HG03139 (cell line): ENCODE data around the gene ERGIC3.

Experiments
- ATAC-seq: cut with Tn5 transposase; IDR thresholded peaks from one replicate; pipeline ENCODE4 v1.9.1; 2021; ENCODE audit not compliant: unreplicated experiment

The ERGIC3 gene

DNA sequence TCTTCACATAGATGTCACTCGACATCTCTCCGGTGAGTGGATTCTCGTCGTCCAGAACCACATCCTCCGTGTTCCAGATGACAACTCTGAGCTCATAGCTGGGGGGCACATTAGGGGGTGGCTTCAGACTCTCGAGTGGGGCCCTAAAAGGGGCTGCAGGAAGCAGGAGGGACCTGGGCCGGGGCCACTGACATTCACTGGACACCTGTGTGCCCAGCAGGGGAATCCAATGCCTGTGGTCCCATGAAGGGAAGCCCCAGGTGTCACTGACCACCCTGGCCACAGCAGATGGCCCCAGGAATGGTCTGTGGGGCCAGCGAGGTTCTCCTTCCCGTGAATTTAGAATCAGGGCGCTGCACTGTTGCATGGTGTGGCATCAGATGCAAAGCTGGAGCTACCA lies 18.7 kb downstream of the ERGIC3 start:
- no peak for ATAC-seq

DNA sequence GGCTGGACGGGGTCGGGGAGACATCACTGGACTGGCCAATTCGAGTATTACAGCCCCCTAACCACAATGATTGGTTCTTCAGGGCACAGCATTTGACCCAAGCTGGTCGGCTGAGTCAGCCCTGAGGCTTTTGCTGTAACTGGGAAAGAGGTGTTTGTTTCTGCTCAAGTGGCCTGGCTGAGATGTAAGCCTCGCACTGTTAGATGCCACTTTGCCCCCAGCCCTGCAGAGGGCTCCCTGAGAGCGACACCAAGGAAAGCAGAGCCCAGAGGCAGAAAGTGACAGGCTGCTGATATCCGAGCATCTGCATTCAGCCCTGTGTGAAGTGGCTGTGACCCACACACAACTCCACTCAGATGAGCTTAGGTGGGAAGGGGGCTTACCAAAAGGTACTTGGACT lies 19.4 kb downstream of the ERGIC3 start:
- ATAC-seq, result no peak

DNA sequence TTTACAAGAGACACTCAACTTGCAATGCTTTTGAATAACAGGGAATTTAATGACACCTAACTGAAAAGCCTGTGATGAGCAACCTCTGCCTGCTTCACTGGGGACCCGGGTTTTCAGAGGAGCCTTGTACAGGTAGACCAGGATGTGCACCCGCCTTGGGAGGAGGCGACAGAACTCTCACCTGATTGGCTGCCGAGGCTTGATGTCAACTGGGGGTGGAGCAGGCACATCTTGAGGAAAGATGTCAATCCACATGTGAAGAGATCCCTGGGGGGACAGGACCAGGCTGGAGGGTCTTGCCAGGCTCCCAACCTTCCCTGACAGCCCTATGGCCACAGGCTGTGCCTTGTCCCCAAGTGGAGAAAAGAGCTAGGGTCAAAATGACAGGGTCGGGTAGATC lies 19.8 kb downstream of the ERGIC3 start:
- ATAC-seq, result no peak

DNA sequence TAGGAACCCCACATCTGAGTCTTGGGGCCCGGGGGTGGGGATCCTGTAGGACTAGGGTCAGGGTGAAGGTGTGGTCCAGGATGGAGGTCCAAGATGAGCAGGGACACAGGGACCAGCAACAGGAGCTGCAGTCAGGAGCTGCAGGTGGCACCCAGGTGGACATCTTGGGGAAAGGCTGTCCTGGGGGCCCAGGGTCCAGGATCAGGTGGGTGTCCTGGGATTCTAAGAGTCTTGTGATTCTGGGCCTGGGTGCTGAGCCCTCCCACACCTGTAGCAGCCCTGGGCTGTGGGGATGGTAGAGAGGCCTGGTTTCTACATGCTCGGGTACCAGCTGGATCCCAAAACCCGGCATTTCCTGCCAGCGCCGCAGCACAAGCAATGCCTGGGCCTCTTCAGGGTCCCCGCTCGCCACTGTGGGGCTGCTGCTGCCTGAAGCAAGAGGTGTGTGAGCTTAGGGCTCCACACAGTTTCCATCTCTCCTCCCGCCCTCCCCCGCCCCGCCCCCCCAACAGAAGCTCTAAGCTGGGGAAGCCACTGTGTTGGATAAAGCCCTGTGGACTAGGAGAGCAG lies 20.7 kb downstream of the ERGIC3 start:
- ATAC-seq, result no peak

DNA sequence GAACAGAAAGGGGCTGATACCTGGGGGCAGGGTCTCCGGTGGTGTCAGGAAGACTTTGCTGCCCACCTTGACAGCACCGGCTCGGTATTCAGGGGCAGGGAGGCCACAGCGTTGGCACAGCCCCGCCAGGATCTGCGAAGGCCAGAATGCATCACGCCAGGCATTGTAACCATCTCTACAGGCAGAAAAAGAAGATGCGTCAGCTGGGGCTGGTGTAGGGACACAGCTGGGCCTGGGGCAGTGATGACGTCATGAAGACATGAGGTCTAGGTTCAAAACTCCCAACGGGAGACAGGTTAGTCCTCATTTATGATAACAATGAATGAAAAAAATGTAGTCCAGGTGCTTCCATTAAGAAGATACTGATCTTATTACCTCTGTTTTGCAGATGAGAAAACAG lies 22.0 kb downstream of the ERGIC3 start:
- no peak for ATAC-seq

DNA sequence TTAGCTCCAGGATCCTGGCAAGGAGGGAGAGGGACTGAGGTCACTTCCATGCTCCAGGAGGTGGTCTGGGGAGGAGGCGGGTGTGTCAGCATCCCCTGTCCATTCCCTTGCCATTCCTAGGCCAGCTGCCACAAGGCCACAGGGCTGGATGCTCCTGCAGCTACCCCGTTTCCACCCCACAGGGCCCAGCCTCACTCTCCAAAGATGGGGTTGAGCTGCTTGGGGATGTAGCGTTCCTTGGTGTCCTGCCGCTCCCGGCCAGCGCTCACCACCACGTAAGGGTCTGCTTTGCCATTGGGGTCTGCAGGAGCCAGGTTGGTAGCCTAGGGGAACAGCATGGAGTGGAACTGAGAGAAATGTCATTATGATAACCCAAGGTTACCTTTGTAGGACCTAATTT lies 23.0 kb downstream of the ERGIC3 start:
- ATAC-seq, result no peak

DNA sequence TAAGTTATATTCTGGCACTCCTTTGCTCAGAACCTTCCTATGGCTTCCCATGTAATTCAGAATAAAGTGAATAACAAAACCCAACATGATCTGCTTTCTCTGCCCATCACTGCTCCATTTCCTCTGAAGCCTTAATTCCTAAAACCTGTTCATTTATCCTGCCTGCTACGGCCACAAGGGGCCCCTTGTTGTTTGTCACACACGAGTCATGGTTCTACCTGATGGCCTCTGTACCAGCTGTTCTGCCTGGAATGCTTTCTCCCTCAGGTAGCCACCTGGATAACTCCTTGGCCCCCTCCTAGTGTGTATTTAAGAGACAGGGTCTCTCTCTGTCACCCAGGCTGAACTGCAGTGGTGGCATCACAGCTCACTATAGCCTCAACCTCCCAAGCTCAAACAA lies 26.8 kb downstream of the ERGIC3 start:
- no peak for ATAC-seq

DNA sequence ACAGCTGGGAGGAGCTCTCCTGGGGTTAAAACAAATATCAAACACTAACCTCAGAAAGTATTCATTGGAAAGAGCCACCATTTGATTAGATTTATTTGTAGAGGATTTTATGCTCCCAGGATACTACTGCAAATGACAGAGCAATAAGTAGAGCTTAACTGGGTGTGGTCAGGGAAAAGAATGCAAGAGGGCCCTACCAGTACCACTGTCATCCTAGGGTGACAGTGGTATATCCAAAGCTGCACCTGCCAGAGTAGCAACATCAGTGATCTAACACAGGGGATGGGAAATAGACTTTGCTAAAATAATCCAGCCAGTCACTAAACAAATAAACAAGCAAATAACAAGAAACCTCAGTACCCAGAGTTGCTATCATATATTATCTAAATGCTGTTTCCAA lies 29.7 kb downstream of the ERGIC3 start:
- ATAC-seq, result no peak

DNA sequence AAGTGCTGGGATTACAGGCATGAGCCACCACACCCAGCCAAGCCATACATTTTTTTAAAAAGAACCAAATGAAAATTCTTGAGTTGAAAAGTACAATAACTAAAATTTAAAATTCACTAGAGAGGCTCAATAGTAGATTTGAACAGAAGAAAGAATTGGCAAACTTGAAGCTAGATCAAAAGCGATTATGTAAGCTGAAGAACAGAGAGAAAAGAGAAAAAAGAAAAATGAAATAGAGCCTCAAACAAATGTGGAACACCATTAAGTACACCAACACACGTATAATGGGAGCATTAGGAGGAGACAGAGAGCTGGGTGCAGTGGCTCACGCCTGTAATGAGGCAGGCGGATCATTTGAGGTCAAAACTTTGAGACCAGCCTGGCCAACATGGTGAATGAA lies 31.0 kb downstream of the ERGIC3 start:
- ATAC-seq, result no peak

DNA sequence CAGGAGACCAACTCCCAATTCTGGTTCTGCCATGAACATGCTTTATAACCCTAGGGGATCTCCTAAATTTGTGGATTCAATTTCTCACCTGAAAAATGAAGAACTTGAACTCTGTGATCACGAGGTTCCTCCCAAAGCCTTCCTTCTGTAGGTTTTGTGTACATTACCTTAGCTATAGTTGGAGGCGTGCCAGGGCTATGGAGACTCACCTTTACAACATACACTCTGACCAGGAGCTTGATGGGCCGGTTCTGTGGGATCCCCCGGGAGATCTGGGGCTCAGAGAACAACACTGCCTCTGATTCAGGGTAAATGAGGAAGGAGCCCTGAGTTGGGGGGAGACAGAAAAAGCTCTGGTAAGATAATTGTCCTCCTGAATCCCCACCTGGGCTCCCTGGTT lies 34.1 kb downstream of the ERGIC3 start:
- no peak for ATAC-seq

DNA sequence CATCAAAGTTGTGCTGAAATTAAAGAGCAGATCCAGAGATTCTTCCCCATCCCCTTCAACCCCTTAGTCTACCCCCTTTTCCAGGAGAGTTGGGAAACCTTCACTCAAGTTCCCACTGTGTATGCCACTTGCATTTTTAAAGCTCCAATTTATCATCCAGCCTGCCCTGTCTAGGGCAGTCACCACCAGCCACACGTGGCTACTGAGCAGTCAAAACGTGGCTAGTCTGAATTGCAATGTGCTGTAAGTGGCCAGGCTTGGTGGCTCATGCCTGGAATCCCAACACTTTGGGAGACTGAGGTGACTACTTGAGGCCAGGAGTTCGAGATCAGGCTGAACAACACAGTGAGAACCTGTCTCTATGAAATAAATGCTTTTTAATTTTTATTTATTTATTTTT lies 34.9 kb downstream of the ERGIC3 start:
- no peak for ATAC-seq

DNA sequence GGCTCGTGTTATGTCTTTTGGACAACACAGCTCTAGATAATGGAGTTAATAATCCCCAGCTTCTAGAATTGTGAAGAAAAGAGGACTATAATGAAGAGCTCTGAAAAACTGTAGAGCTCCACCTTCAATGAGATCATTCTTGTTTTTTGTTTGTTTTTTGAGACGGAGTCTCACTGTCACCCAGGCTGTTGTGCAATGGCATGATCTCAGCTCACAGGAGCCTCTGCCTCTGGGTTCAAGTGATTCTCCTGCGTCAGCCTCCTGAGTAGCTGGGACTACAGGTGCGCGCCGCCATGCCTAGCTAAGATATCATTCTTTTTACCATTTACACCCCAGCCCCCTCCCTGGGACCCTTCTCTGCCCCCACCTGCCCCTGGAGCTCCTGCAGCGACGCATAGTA lies 36.6 kb downstream of the ERGIC3 start:
- ATAC-seq, result no peak

DNA sequence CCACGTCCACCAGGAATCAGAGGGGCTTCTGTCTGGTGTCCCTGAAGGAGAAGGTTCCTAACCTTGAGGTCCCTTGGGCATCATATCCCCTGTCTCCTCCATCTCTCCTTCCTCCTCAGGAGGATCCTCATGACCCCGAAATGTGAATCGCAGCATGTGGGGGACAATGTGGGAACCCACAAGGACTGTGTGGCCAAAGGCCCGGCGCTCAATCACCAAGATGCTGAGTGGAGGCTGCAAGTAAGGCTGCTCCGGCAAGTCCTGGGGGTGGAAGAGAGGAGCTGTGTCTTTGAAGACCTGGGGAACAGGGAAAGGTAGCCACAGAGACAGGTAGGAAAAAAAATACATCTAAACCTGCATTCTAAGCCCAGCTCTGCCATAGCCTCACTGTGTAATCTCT lies 37.3 kb downstream of the ERGIC3 start:
- no peak for ATAC-seq

DNA sequence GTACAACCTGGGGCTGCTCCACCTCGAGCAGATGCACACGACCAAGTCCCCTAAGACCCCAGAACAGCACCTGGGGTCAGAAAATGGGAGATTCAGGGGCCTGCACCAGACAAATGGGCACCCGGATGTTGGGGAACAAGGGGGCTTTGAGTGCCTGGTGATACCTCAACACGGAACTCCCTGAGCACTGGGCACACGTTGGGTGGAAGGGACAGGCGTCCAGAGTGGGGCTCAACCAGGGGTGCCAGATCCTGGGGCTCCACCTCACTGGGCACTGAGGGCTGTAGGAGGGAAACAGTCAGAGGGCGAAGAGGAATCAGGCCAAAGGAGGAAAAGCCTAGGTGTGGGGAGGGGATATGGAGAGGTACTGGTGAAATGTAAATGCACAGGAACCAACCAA lies 40.3 kb downstream of the ERGIC3 start:
- ATAC-seq, result no peak

DNA sequence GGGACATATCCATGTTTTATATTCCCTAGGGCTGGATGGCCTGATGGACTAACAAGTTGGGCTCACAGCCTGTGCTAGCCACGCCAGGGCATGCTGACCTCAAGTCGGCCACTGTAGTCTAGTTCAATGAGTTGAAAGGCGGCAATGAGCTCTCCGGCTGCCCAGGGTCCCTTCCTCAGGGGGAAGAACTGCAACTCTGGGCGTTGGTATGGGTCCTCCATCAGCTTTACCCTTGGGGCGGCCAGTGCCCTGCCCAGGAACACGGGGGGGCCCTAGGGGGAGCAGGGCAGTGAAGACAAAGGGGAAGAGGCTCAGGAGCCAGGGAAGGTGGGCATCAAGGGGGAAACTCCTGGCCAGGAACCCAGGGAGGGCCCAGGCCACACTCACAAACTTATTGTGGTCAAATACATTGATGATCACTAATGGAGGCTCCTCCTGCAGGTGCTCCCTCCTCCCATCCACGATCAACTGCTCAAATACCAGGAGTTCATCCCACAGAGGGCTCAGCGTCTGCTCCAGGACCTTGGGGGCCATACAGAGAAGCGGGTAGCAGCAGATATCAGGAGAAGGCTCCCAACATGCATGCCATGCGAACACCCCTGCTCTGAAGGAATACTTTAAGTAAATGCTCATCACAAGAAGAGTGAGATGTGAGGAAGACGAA lies 41.0 kb downstream of the ERGIC3 start:
- no peak for ATAC-seq

DNA sequence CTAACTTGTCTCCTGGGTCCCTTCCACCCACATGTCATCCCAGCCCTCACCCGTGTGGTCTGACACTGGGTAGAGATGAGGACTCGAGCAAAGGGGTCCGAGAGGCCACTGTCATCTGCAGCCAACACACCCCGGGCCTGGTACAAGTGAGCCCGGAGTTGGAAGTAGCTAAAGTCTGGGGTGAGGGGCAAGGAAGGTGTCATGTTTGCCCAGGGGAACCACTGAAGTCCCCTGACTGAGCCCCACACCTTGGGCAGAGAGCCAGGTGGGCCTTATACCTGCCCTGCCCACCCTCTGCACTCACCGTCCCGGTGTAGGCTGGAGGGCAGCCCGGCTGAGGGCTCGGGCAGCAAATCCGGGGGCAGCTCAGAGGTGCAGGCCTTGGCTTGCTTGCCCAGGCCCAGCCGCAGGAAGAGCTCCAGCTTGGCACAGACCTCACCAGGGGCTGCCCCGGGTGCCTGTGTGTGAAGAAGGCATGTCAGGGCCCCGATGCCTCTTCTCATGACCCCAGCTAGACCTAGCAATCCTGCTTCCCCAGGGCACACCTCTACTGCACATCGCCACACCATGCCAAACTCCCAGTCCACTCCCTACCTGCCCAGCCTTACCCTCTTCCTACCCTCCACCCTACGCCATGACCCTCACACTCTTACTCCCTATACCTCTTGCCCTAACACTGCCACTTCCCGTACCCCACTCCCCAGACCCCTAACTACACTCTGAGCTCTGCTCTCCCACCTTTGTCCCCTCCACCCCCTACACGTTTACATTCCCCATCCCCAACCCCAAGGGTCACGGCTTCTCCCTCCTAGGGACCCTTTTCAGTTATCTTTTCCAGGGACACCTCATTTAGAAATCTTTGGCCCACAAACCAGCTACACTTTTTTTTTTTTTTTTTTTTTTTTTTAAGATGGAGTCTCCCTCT lies 42.0 kb downstream of the ERGIC3 start:
- no peak for ATAC-seq

DNA sequence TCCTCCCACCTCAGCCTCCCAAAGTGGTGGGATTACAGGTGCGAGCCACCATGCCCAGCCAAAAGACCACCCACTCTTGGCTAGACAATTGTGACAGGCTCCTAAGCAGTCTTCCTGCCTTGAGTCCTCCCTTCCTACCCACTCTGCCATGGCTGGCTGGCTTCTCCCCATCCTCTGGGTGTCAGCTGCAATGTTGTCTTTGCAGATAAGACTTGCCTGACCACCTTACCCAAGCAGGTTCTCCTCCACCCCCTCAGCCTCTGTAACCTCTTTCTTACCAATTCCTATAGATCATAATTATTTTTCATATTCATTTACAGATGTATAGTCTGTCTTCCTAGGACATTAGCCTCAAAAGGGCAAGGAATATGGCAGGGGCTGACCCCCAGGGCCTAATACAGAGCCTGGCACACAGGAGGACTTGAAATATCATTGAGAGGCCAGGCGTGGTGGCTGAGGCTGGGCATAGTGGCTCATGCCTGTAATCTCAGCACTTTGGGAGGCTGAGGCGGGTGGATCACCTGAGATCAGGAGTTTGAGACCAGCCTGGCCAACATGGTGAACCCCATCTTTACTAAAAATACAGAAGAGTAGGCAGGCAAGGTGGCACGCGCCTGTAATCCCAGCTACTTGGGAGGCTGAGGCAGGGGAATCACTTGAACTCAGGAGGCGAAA lies 45.0 kb downstream of the ERGIC3 start:
- ATAC-seq, result no peak

DNA sequence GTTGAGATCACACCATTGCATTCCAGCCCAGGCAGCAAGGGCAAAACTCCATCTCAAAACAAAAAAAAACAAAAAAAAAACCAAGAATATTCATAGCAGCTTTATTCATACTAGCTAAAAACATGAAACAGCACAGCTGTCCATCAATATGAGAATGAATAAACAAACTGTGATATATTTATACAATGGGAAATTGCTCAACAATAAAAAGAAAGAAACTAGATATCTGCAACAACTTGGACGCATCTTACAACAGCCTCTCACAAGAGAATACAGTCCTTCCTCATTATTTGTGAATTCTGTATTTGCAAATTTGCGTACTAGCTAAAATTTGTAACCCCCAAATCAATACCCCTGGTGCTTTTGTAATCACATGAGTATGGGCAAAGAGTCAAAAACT lies 45.6 kb downstream of the ERGIC3 start:
- no peak for ATAC-seq

DNA sequence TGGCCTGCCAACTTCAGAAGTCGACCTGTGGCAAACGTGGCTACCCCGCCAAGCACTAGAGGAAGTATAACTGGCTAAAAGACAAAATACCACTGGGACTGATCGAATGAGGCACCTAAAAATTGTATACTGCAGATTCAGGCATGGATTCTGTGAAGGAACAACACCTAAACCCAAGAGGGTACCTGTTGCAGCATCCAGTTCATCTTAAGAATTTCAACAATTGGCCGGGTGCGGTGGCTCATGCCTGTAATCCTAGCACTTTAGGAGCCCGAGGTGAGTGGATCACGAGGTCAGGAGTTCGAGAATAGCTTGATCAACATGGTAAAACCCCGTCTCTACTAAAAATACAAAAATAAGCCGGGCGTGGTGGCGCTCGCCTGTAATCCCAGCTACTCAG lies 46.5 kb downstream of the ERGIC3 start:
- no peak for ATAC-seq

DNA sequence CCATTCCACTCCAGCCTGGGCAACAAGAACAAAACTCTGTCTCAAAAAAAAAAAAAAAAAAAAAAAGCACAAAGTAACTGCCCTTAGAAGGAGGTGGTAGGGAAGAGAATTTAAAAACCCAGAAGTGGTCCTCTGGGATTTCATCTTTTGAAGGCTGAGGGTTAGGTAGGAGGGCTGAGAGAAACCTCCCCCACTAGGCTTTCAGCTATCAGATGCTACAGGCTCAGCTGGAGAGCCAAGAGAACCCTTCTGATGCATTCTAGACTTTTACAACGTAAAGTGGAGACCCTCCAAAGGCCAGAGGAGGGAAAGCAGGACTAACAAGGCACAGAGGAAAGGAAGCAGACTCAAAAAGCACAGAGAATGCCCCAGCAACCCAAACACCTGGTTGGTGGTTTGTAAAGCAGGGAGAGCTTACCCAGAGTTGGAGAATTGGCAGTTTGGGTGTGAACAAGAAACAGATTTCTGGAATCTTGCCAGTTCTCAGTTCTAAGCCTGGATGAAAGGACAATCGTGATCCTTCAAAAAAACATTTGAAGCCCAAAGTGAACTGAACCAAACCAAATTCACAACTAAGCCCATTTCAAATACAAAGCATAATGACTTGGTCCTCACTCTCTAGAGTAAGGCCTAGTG lies 50.6 kb downstream of the ERGIC3 start:
- ATAC-seq, result no peak

DNA sequence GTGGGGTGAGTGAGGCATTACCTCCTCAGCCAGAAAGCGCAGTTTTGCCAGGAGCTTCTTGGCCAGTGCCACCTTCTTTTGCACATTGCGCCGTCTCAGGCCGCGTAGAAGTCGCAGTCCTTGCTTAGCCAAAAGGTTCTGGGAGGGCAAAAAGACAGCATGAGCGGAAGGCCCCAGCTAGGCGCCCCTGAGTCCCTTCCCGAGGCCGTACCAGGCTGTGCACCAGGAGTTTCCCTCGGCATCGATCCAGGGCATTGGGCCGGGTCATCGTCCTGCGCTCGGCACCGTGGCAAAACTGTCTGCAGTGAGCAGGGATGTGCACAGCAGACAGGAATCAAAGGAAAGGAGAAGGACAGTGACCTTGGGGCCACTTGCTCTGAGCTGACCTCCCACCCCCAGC lies 53.6 kb downstream of the ERGIC3 start:
- no peak for ATAC-seq
